Neural crest cell (in vitro differentiated cells): ENCODE results near the gene CNOT1. TPM values are rescaled to one million over a fixed set of nuclear protein-coding genes. Genes with fewer than 3 reads are reported as not detected.

Experiments used
- DNase-seq: peaks from one replicate; pipeline ENCODE4 v3.0.0; 2021; ENCODE audit warnings: low read depth, mixed read lengths, low spot score
- H3K27ac Mint-ChIP-seq: one replicate; pipeline ENCODE4 v1.8.0; 2021; ENCODE audit warnings: mild to moderate bottlenecking, mixed read lengths; ENCODE audit not compliant: unreplicated experiment
- H3K27me3 Mint-ChIP-seq: 2 replicates; pipeline ENCODE4 v1.8.0; 2021; ENCODE audit warnings: low read depth, mild to moderate bottlenecking, mixed read lengths
- H3K36me3 Mint-ChIP-seq: 2 replicates; pipeline ENCODE4 v1.8.0; 2021; ENCODE audit warnings: low read depth, mild to moderate bottlenecking, mixed read lengths
- H3K4me1 Mint-ChIP-seq: 2 replicates; pipeline ENCODE4 v1.8.0; 2021; ENCODE audit warnings: mixed read lengths
- H3K4me3 Mint-ChIP-seq: one replicate; pipeline ENCODE4 v1.8.0; 2021; ENCODE audit warnings: mild to moderate bottlenecking, mixed read lengths
- H3K9me3 Mint-ChIP-seq: 2 replicates; pipeline ENCODE4 v1.8.0; 2021; ENCODE audit warnings: mixed read lengths
- total RNA-seq: library from RNA; stranded (reverse); gene quantifications from 2 replicates; pipeline ENCODE4 v1.2.1, GENCODE V29; 2021
- TF ChIP-seq, protein P1 (sequence below): fragments of 200-600 bp; sonication (generic); conservative IDR thresholded peaks from 2 replicates; pipeline ENCODE4 v1.5.0; 2021; ENCODE audit warnings: antibody characterized with exemption, mild to moderate bottlenecking

The CNOT1 gene
- total RNA-seq, 1 donor from 2014 or later = 254 TPM

DNA sequence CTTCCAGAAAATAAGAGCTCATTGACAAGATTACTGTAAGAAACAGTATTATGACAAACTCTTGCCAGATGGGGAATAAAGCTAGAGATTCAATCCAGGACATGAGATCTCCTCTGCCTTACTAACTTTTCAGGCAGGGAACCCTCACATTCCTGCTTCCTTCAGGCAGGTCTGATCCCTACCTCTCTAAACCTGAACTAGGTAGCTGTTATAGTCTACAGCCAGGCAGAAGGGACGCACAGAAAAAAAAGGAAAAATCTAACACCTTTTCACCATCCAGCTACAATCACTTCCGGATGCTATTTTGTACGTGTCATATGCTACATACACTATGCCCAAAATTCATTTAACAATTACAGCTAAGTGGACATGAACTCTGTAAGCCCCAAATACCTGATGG lies 41.2 kb downstream of the CNOT1 start:
- no peaks in the 10 kb centered on the region for H3K9me3 Mint-ChIP-seq
- no peaks in the 10 kb centered on the region for H3K27me3 Mint-ChIP-seq
- H3K36me3 Mint-ChIP-seq = peaks cover 23% of the 10 kb centered on the region
- H3K4me1 Mint-ChIP-seq = no peaks in the 10 kb centered on the region
- no peak overlapping the region for H3K4me3 Mint-ChIP-seq
- TF ChIP-seq, protein P1, sequence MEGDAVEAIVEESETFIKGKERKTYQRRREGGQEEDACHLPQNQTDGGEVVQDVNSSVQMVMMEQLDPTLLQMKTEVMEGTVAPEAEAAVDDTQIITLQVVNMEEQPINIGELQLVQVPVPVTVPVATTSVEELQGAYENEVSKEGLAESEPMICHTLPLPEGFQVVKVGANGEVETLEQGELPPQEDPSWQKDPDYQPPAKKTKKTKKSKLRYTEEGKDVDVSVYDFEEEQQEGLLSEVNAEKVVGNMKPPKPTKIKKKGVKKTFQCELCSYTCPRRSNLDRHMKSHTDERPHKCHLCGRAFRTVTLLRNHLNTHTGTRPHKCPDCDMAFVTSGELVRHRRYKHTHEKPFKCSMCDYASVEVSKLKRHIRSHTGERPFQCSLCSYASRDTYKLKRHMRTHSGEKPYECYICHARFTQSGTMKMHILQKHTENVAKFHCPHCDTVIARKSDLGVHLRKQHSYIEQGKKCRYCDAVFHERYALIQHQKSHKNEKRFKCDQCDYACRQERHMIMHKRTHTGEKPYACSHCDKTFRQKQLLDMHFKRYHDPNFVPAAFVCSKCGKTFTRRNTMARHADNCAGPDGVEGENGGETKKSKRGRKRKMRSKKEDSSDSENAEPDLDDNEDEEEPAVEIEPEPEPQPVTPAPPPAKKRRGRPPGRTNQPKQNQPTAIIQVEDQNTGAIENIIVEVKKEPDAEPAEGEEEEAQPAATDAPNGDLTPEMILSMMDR = no peak
- no peak for DNase-seq
- no peak overlapping the region for H3K27ac Mint-ChIP-seq

GRCh38 chr16:58586340-58587030 lies 43.1 kb downstream of the CNOT1 start:
- no peak overlapping the region for H3K27ac Mint-ChIP-seq
- TF ChIP-seq, protein P1 = no peak
- DNase-seq = no peak
- no peaks in the 10 kb centered on the region for H3K4me1 Mint-ChIP-seq
- H3K4me3 Mint-ChIP-seq = no peak overlapping the region
- peaks cover 28% of the 10 kb centered on the region for H3K36me3 Mint-ChIP-seq
- H3K9me3 Mint-ChIP-seq = no peaks in the 10 kb centered on the region
- H3K27me3 Mint-ChIP-seq = no peaks in the 10 kb centered on the region

DNA sequence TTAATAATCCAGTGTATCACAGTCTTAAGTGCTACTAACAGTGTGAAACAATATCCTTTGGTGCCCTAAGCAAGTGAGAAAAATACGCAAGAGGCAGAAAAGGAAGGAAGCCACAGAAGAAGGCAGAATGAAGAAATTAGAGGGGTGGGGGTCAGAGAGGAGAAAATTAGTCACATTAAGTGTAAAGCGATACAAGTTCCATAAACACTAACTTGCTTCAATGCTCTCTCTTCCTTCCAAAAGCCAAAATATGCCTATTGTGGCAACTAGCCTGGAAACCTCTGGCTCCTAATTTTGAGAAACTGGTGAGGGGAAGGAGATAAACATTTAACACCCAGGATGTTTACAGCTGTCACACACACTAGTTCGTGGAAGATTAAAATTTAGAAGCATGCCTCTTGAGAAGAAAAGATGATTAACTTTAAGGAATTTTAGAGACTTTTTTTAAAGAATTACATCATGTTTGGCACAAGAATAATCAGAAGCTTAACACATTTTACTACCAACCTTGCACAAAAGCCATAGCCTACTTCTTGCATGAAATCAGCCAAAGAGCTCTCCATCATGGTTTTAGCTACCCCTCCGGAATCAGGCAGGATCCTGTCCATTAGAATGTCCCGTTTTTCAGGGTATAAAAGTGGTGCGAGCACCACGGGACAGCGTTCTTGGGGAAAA lies 44.7 kb downstream of the CNOT1 start:
- H3K36me3 Mint-ChIP-seq = peaks cover 32% of the 10 kb centered on the region

GRCh38 chr16:58582971-58583765 lies 46.5 kb downstream of the CNOT1 start:
- peaks cover 43% of the 10 kb centered on the region for H3K36me3 Mint-ChIP-seq
- TF ChIP-seq, protein P1 = no peak
- no peaks in the 10 kb centered on the region for H3K9me3 Mint-ChIP-seq
- no peak for DNase-seq
- no peaks in the 10 kb centered on the region for H3K4me1 Mint-ChIP-seq
- no peaks in the 10 kb centered on the region for H3K27me3 Mint-ChIP-seq
- H3K4me3 Mint-ChIP-seq = no peak overlapping the region
- no peak overlapping the region for H3K27ac Mint-ChIP-seq

More for the DNA sequence above, 44.7 kb downstream of the CNOT1 start:
- no peak for DNase-seq
- Mint-ChIP-seq H3K4me1 (no peaks in the 10 kb centered on the region), H3K27me3 (no peaks in the 10 kb centered on the region), H3K9me3 (no peaks in the 10 kb centered on the region), H3K4me3 (no peak overlapping the region), H3K27ac (peak overlapping the region; percentile 54)
- TF ChIP-seq, protein P1 = no peak

DNA sequence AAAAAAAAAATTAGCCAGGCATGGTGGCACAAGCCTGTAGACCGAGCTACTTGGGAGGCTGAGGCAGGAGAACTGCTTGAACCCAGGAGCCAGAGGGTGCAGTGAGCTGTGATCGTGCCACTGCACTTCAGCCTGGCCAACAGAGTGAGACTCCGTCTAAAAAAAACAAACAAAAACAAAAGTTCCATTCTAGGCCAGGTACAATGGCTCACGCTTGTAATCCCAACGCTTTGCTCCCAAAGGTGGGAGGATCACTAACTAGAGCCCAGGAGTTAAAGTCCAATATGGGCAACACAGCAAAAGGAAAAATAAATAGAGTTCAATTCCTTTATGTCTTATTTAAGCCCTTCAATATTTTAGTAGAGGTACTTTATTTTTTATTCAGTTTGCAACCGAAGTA lies 47.5 kb downstream of the CNOT1 start:
- Mint-ChIP-seq H3K4me3 (no peak overlapping the region), H3K4me1 (no peaks in the 10 kb centered on the region), H3K36me3 (peaks cover 47% of the 10 kb centered on the region), H3K27ac (no peak overlapping the region), H3K27me3 (no peaks in the 10 kb centered on the region), H3K9me3 (no peaks in the 10 kb centered on the region)
- DNase-seq = no peak
- TF ChIP-seq, protein P1 = no peak
